ENCODE results near the gene SNTG2.
"Not testable (repeated sequence)": the region's sequence is repeated elsewhere in the genome, so short reads cannot be mapped to it uniquely, and the experiment has no call there.

Gene SNTG2

GRCh38 chr2:1060372-1060771 is 109.7 kb downstream of the SNTG2 start:
- no peak for DNase-seq

- DNase-seq = no peak
Measured at GRCh38 chr2:1060987-1061386, 110.3 kb downstream of the SNTG2 start.

- no peak for DNase-seq
Measured at GRCh38 chr2:1068241-1068640, 117.6 kb downstream of the SNTG2 start.

GRCh38 chr2:1068822-1069221 is 118.2 kb downstream of the SNTG2 start:
- DNase-seq = no peak

- DNase-seq = no peak
Measured at GRCh38 chr2:1069847-1070246, 119.2 kb downstream of the SNTG2 start.

- no peak for DNase-seq
Measured at GRCh38 chr2:1070601-1071000, 120.0 kb downstream of the SNTG2 start.

GRCh38 chr2:1071650-1072049 is 121.0 kb downstream of the SNTG2 start:
- DNase-seq = no peak

- no peak for DNase-seq
Measured at GRCh38 chr2:1072250-1072649, 121.6 kb downstream of the SNTG2 start.

- no peak for DNase-seq
Measured at GRCh38 chr2:1077911-1078310, 127.3 kb downstream of the SNTG2 start.

- no peak for DNase-seq
Measured at GRCh38 chr2:1078326-1078725, 127.7 kb downstream of the SNTG2 start.

- DNase-seq = no peak
Measured at GRCh38 chr2:1079873-1080799, 129.5 kb downstream of the SNTG2 start.

- no peak for DNase-seq
Measured at GRCh38 chr2:1081451-1082225, 131.0 kb downstream of the SNTG2 start.

GRCh38 chr2:1082456-1083205 is 132.0 kb downstream of the SNTG2 start:
- DNase-seq = no peak

- no peak for DNase-seq
Measured at GRCh38 chr2:1088192-1088860, 137.7 kb downstream of the SNTG2 start.

GRCh38 chr2:1088940-1089339 is 138.3 kb downstream of the SNTG2 start:
- no peak for DNase-seq

GRCh38 chr2:1091895-1092585 is 141.4 kb downstream of the SNTG2 start:
- no peak for DNase-seq

GRCh38 chr2:1093668-1094067 is 143.0 kb downstream of the SNTG2 start:
- DNase-seq = not testable (repeated sequence)

- no peak for DNase-seq
Measured at GRCh38 chr2:1097101-1097500, 146.5 kb downstream of the SNTG2 start.

- DNase-seq = no peak
Measured at GRCh38 chr2:1099418-1099817, 148.8 kb downstream of the SNTG2 start.

- DNase-seq = no peak
Measured at GRCh38 chr2:1101011-1101782, 150.5 kb downstream of the SNTG2 start.

- no peak for DNase-seq
Measured at GRCh38 chr2:1101982-1102590, 151.4 kb downstream of the SNTG2 start.

Measured in OCI-M1 (cell line).